Endothelial cell of umbilical vein (primary cell): Measurements from ENCODE around the gene BRSK2.

Experiments used
- EZH2 ChIP-seq: IDR thresholded peaks from 2 replicates; pipeline ENCODE4 v1.6.1; 2012; ENCODE audit warnings: borderline replicate concordance, low read depth, mild to moderate bottlenecking, moderate library complexity, low read length, inconsistent platforms; ENCODE audit not compliant: severe bottlenecking
- JUN ChIP-seq: IDR thresholded peaks from 2 replicates; pipeline ENCODE4 v1.6.1; 2011; ENCODE audit warnings: borderline replicate concordance, low read depth; ENCODE audit not compliant: insufficient read length, insufficient read depth
- POLR2A ChIP-seq: IDR thresholded peaks from 2 replicates; pipeline ENCODE4 v1.6.1; 2012; ENCODE audit warnings: low read depth, mild to moderate bottlenecking, control low read depth, low read length
- POLR2AphosphoS5 ChIP-seq: IDR thresholded peaks from 2 replicates; pipeline ENCODE4 v1.6.1; 2012; ENCODE audit warnings: low read depth, mild to moderate bottlenecking, control low read depth, low read length, moderate library complexity; ENCODE audit not compliant: insufficient read depth
- TF ChIP-seq, protein P1 (sequence below), 2 donors: IDR thresholded peaks; 1 replicate in 1 of 2; 2 replicates in 1 of 2; pipeline ENCODE4 v1.5.1; 2011; ENCODE audit warnings: low read length in 2 of 2, mild to moderate bottlenecking in 2 of 2, moderate library complexity in 2 of 2, control low read depth in 1 of 2, inconsistent platforms in 1 of 2, low read depth in 1 of 2; ENCODE audit not compliant: insufficient read depth in 1 of 2; ENCODE audit errors: extremely low read depth in 1 of 2
- TF ChIP-seq, protein P2 (sequence below): IDR thresholded peaks from 2 replicates; pipeline ENCODE4 v1.6.1; 2011; ENCODE audit not compliant: insufficient read depth, insufficient read length

DNA sequence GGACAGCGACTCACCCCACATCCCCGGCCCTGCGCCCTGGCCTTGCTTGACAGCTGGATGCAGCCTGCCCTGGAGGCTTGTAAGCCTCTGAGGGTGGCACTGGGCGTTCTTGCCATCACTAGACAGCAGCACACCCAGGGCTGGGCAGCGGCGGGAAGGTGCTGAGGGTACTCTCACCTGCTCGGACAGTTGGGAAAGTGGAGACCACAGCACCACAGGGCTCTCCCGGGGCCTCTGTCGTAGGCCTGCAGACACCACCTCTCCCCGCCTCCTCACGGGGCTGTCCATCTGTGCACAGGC, 18.8 kb upstream of the BRSK2 start:
- TF ChIP-seq EZH2 (no peak), JUN (no peak), POLR2A (no peak), POLR2AphosphoS5 (no peak)
- TF ChIP-seq, protein P1, sequence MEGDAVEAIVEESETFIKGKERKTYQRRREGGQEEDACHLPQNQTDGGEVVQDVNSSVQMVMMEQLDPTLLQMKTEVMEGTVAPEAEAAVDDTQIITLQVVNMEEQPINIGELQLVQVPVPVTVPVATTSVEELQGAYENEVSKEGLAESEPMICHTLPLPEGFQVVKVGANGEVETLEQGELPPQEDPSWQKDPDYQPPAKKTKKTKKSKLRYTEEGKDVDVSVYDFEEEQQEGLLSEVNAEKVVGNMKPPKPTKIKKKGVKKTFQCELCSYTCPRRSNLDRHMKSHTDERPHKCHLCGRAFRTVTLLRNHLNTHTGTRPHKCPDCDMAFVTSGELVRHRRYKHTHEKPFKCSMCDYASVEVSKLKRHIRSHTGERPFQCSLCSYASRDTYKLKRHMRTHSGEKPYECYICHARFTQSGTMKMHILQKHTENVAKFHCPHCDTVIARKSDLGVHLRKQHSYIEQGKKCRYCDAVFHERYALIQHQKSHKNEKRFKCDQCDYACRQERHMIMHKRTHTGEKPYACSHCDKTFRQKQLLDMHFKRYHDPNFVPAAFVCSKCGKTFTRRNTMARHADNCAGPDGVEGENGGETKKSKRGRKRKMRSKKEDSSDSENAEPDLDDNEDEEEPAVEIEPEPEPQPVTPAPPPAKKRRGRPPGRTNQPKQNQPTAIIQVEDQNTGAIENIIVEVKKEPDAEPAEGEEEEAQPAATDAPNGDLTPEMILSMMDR (IDR thresholded peaks at IDR 0.05; ENCODE audit: extremely low read depth in 1 of 2, insufficient read depth in 1 of 2, low read depth in 1 of 2, low read length in 2 of 2), result no peak
- TF ChIP-seq, protein P2, sequence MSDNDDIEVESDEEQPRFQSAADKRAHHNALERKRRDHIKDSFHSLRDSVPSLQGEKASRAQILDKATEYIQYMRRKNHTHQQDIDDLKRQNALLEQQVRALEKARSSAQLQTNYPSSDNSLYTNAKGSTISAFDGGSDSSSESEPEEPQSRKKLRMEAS, result no peak
